IMR-90 (cell line): ENCODE measurements around the gene PLSCR2. TPM values are rescaled to one million over a fixed set of nuclear protein-coding genes. Genes with fewer than 3 reads are reported as not detected.
"Not testable (repeated sequence)": the region's sequence is repeated elsewhere in the genome, so short reads cannot be mapped to it uniquely, and the experiment has no call there.

ENCODE experiments used
- ATAC-seq: fragments of 200-7000 bp; cut with Tn5 transposase; 2 replicates; pipeline ENCODE4 v1.9.1; 2020; ENCODE audit warnings: low read depth, mild to moderate bottlenecking, moderate library complexity
- BruUV-seq: library from RNA; stranded (reverse); fragments of 400-500 nt; replicated peaks from 2 replicates; lab custom pipeline; 2021; lab: Mats Ljungman, UMichigan
- CTCF ChIA-PET: fragments of 300-600 bp; formaldehyde crosslinking; extraction: SDS; loops from one replicate; lab custom pipeline; 2021; ENCODE audit warnings: antibody characterized with exemption; lab: Yijun Ruan, JAX
- POLR2A ChIA-PET: fragments of 300-600 bp; sonication (Branson Sonifier 250); formaldehyde crosslinking; loops from one replicate; lab custom pipeline; 2022; ENCODE audit warnings: antibody characterized with exemption; ENCODE audit not compliant: unreplicated experiment; lab: Charles Lee
- DNase-seq: peaks from one replicate; pipeline ENCODE4 v3.0.0; 2013
- H2AFZ ChIP-seq: replicated peaks from 2 replicates; pipeline ENCODE3; 2013; ENCODE audit warnings: low read length, mild to moderate bottlenecking; ENCODE audit not compliant: poor library complexity
- H2AK5ac ChIP-seq: 2 replicates; pipeline ENCODE4 v1.6.1; 2013; ENCODE audit warnings: low read depth, low read length, inconsistent platforms
- H2AK9ac ChIP-seq: replicated peaks from 2 replicates; pipeline ENCODE3; 2013; ENCODE audit warnings: mild to moderate bottlenecking, low read depth, low read length, moderate library complexity; ENCODE audit not compliant: poor library complexity
- H2BK120ac ChIP-seq: 2 replicates; pipeline ENCODE4 v1.6.1; 2013; ENCODE audit warnings: low read depth, low read length, inconsistent platforms
- H2BK15ac ChIP-seq: 3 replicates; pipeline ENCODE4 v1.6.1; 2013; ENCODE audit warnings: low read depth, low read length, inconsistent platforms
- H2BK20ac ChIP-seq: 2 replicates; pipeline ENCODE4 v1.6.1; 2013; ENCODE audit warnings: low read depth, mild to moderate bottlenecking, inconsistent platforms, low read length, moderate library complexity
- H2BK5ac ChIP-seq: 2 replicates; pipeline ENCODE4 v1.6.1; 2013; ENCODE audit warnings: mild to moderate bottlenecking, low read depth, low read length, inconsistent platforms; ENCODE audit not compliant: poor library complexity, severe bottlenecking
- H3K14ac ChIP-seq: replicated peaks from 2 replicates; pipeline ENCODE4 v1.6.1; 2013; ENCODE audit warnings: low read depth, low read length, inconsistent platforms
- H3K18ac ChIP-seq: 2 replicates; pipeline ENCODE4 v1.6.1; 2013; ENCODE audit warnings: low read depth, low read length, control low read depth
- H3K23ac ChIP-seq: 2 replicates; pipeline ENCODE4 v1.6.1; 2013; ENCODE audit warnings: low read depth, low read length, inconsistent platforms
- H3K27ac ChIP-seq: 2 replicates; pipeline ENCODE4 v1.5.1; 2013; ENCODE audit warnings: mild to moderate bottlenecking, control low read depth, low read length; ENCODE audit not compliant: insufficient read depth
- H3K27me3 ChIP-seq: 2 replicates; pipeline ENCODE4 v1.6.1; 2013; ENCODE audit warnings: low read length; ENCODE audit not compliant: control insufficient read depth, insufficient read depth
- H3K36me3 ChIP-seq: 2 replicates; pipeline ENCODE4 v1.6.1; 2013; ENCODE audit warnings: low read length, mixed read lengths; ENCODE audit not compliant: control insufficient read depth, insufficient read depth
- H3K4ac ChIP-seq: 2 replicates; pipeline ENCODE4 v1.6.1; 2013; ENCODE audit warnings: low read depth, low read length, inconsistent platforms
- H3K4me1 ChIP-seq: 2 replicates; pipeline ENCODE4 v1.6.1; 2013; ENCODE audit warnings: low read length, mixed read lengths; ENCODE audit not compliant: control insufficient read depth, insufficient read depth
- H3K4me2 ChIP-seq: 2 replicates; pipeline ENCODE4 v1.6.1; 2013; ENCODE audit warnings: low read depth, mild to moderate bottlenecking, control low read depth, low read length, moderate library complexity
- H3K4me3 ChIP-seq: 2 replicates; pipeline ENCODE4 v1.5.1; 2013; ENCODE audit warnings: low read depth, mild to moderate bottlenecking, control low read depth, low read length, moderate library complexity; ENCODE audit not compliant: insufficient read depth
- H3K56ac ChIP-seq: 2 replicates; pipeline ENCODE4 v1.6.1; 2013; ENCODE audit warnings: low read length, inconsistent platforms; ENCODE audit not compliant: insufficient read depth; ENCODE audit errors: extremely low read depth
- H3K79me1 ChIP-seq, 2 experiments: 2 replicates each; pipeline ENCODE4 v1.6.1; 2013; ENCODE audit warnings: low read length in 2 of 2, inconsistent platforms in 1 of 2, low read depth in 1 of 2
- H3K9ac ChIP-seq: 2 replicates; pipeline ENCODE4 v1.6.1; 2013; ENCODE audit warnings: low read depth, low read length, control low read depth
- H3K9me1 ChIP-seq: 2 replicates; pipeline ENCODE4 v1.6.1; 2013; ENCODE audit warnings: low read length, inconsistent platforms; ENCODE audit not compliant: insufficient read depth
- H3K9me3 ChIP-seq: 2 replicates; pipeline ENCODE4 v1.6.1; 2013; ENCODE audit warnings: low read length; ENCODE audit not compliant: control insufficient read depth, insufficient read depth
- H4K20me1 ChIP-seq: 2 replicates; pipeline ENCODE4 v1.6.1; 2013; ENCODE audit warnings: low read length, inconsistent platforms; ENCODE audit not compliant: insufficient read depth
- H4K5ac ChIP-seq: 2 replicates; pipeline ENCODE4 v1.6.1; 2013; ENCODE audit warnings: mild to moderate bottlenecking, low read depth, low read length, control low read depth
- H4K8ac ChIP-seq, 2 experiments: 2 replicates each; pipeline ENCODE4 v1.6.1; 2013; ENCODE audit warnings: low read depth in 2 of 2, low read length in 2 of 2, control low read depth in 1 of 2, inconsistent platforms in 1 of 2
- H4K91ac ChIP-seq: 2 replicates; pipeline ENCODE4 v1.6.1; 2013; ENCODE audit warnings: low read depth, low read length, inconsistent platforms; ENCODE audit not compliant: insufficient read depth
- whole genome bisulfite sequencing, 2 experiments: methylation state at CpG; one replicate each; pipeline versions ENCODE4 v1.1.5 to v1.1.7; 2013; ENCODE audit warnings: missing lambda C conversion rate in 2 of 2; ENCODE audit not compliant: insufficient read length in 1 of 2; ENCODE audit errors: extremely low coverage in 2 of 2; 5-methylcytosine and 5-hydroxymethylcytosine counted together
- dilution Hi-C: fragments of 300-500 bp; cut with HindIII; formaldehyde crosslinking; loops from one replicate; pipeline ENCODE4 v1.14.3; 2018; ENCODE audit warnings: low sequenced_read_pairs; ENCODE audit not compliant: unreplicated experiment
- in situ Hi-C: fragments of 300-500 bp; cut with MboI; formaldehyde crosslinking; loops from 3 replicates; pipeline ENCODE4 v1.14.3; 2019; ENCODE audit warnings: low sequenced_read_pairs, inconsistent platforms, mixed read lengths
- intact Hi-C: fragments of 100-400 bp; cut with micrococcal nuclease; formaldehyde crosslinking; loops from 2 replicates; pipeline ENCODE4 v1.10.0; 2022
- polyA plus RNA-seq, 3 experiments: library from polyadenylated mRNA; depleted of rRNA; stranded (reverse); fragments of >200 nt; gene quantifications; 2 replicates each; pipeline ENCODE4 v1.2.3, GENCODE V29; 2012; ENCODE audit warnings: low replicate concordance in 1 of 3
- total RNA-seq: library from RNA; depleted of rRNA; stranded (reverse); fragments of >200 nt; gene quantifications from 2 replicates; pipeline ENCODE4 v1.2.3, GENCODE V29; 2012

Gene PLSCR2
- total and polyA plus RNA-seq, 2 of the 4 experiments (the other 2 are of a cell fraction) = not detected

DNA sequence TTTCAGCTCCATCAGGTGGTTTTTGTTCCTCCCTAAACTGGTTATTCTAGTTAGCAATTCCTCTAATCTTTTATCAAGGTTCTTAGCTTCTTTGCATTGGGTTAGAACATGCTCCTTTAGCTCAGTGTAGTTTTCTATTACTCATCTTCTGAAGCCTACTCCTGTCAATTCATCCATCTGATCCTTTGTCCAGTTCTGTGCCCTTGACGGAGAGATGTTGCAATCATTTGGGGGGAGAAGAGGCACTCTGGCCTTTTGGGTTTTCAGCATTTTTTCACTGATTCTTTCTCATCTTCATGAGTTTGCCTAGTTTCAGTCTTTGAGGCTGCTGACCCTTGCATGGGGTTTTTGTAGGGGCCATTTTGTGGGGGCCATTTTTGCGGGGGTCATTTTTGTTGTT, 5.6 kb upstream of the PLSCR2 start:
- DNase-seq, H3K14ac ChIP-seq, H4K5ac ChIP-seq, dilution Hi-C loops, H3K9ac ChIP-seq, H2BK5ac ChIP-seq, H3K9me1 ChIP-seq, H4K20me1 ChIP-seq, intact Hi-C loops, H3K4me2 ChIP-seq, POLR2A ChIA-PET, H2AFZ ChIP-seq, H3K23ac ChIP-seq, H2AK9ac ChIP-seq, BruUV-seq, H3K4ac ChIP-seq, H3K27ac ChIP-seq, H4K8ac ChIP-seq, H3K36me3 ChIP-seq, H3K79me1 ChIP-seq, H2BK15ac ChIP-seq, H2BK120ac ChIP-seq, H2AK5ac ChIP-seq, H2BK20ac ChIP-seq, ATAC-seq, CTCF ChIA-PET, H3K9me3 ChIP-seq, H3K27me3 ChIP-seq, H4K91ac ChIP-seq, H3K56ac ChIP-seq, H3K4me3 ChIP-seq, H3K18ac ChIP-seq, in situ Hi-C loops, H3K4me1 ChIP-seq: not testable (repeated sequence)
- no CpG with 5 or more reads among the region's 2 CpGs for WGBS, 2 experiments
